ENCODE data around the gene RPS6KA6. TPM values are rescaled to one million over a fixed set of nuclear protein-coding genes. Genes with fewer than 3 reads are reported as not detected.

The RPS6KA6 gene
- total and polyA plus RNA-seq, 10 of the 15 experiments (the other 5 are each of a cell fraction or from before 2014, with no cell fraction given) = 0.29 to 2.8 (median 1.4) TPM; not detected in 1

- ChIA-PET SMC1A (ENCODE audit: uncharacterized antibody, unreplicated experiment) (no interaction called here), POLR2A (no interaction called here), CTCF (no interaction called here), RAD21 (ENCODE audit: unreplicated experiment) (no interaction called here)
- Histone ChIP-seq H3K4me2 (ENCODE audit: control insufficient read depth, insufficient read depth) (no peak overlapping the region), H2AFZ (ENCODE audit: control insufficient read depth, low read depth, low read length) (no peak overlapping the region), H3K27ac (ENCODE audit: control insufficient read depth, insufficient read depth) (no peak overlapping the region), H3K79me2 (ENCODE audit: control insufficient read depth, insufficient read depth, low read length) (no peaks in the 10 kb centered on the region), H3K27me3 (replicated peaks in 1 of 2; ENCODE audit: control insufficient read depth in 2 of 2, insufficient read depth in 2 of 2, low read length in 1 of 2) (no peaks in the 10 kb centered on the region), H4K20me1 (ENCODE audit: control insufficient read depth, insufficient read depth) (no peaks in the 10 kb centered on the region), H3K9me3 (replicated peaks; ENCODE audit: control insufficient read depth, insufficient read depth, low read length) (no peaks in the 10 kb centered on the region), H3K4me1 (ENCODE audit: control insufficient read depth, insufficient read depth, low read length) (no peaks in the 10 kb centered on the region), H3K9ac (ENCODE audit: control insufficient read depth, insufficient read depth, low read length) (no peak overlapping the region), H3K36me3 (ENCODE audit: control insufficient read depth in 2 of 2, insufficient read depth in 2 of 2, low read length in 1 of 2) (no peaks in the 10 kb centered on the region), H3K4me3 (no peak overlapping the region)
- whole genome bisulfite sequencing (ENCODE audit: insufficient coverage, insufficient replicate concordance, low lambda C conversion rate, missing lambda C conversion rate) = 0% methylated on average over 2 of the region's 2 CpGs
- in situ Hi-C loops (cut with MboI) = no loop called here
- DNase-seq (ENCODE audit: low read depth, low spot score) (no peak), ATAC-seq (no peak), FAIRE-seq (no peak)
- BruUV-seq (replicated peaks) = no TSS peak
- intact Hi-C loops (cut with micrococcal nuclease; ENCODE audit: unreplicated experiment) = no loop called here
- TF ChIP-seq TARDBP (IDR thresholded peaks at IDR 0.05; ENCODE audit: borderline replicate concordance) (no peak), SUZ12 (IDR thresholded peaks at IDR 0.05; ENCODE audit: unreplicated experiment) (no peak), IKZF1 (conservative IDR thresholded peaks at IDR 0.05) (no peak), CREB1 (IDR thresholded peaks at IDR 0.05; ENCODE audit: low read depth) (no peak), RAD21 (IDR thresholded peaks at IDR 0.05; ENCODE audit: insufficient read depth, low read depth, low read length) (no peak), CEBPZ (IDR thresholded peaks at IDR 0.05; ENCODE audit: low read depth, low read length) (no peak), NFIC (IDR thresholded peaks at IDR 0.05; ENCODE audit: low read depth, low read length) (no peak), GATAD2B (conservative IDR thresholded peaks at IDR 0.05; ENCODE audit: low read depth) (no peak), PAX5 (IDR thresholded peaks at IDR 0.05; ENCODE audit: borderline replicate concordance, low read depth, low read length) (no peak), CBX5 (IDR thresholded peaks at IDR 0.05; ENCODE audit: low read depth) (no peak), RUNX3 (IDR thresholded peaks at IDR 0.05; ENCODE audit: low read length) (no peak), NKRF (conservative IDR thresholded peaks at IDR 0.05) (no peak), SMARCA5 (IDR thresholded peaks at IDR 0.05) (no peak), ZBED1 (IDR thresholded peaks at IDR 0.05; ENCODE audit: borderline replicate concordance) (no peak), ZBTB11 (CRISPR knock-in tag; IDR thresholded peaks at IDR 0.05) (no peak), FOXM1 (IDR thresholded peaks at IDR 0.05; ENCODE audit: low read depth, low read length) (no peak)
- TF ChIP-seq, protein P1, sequence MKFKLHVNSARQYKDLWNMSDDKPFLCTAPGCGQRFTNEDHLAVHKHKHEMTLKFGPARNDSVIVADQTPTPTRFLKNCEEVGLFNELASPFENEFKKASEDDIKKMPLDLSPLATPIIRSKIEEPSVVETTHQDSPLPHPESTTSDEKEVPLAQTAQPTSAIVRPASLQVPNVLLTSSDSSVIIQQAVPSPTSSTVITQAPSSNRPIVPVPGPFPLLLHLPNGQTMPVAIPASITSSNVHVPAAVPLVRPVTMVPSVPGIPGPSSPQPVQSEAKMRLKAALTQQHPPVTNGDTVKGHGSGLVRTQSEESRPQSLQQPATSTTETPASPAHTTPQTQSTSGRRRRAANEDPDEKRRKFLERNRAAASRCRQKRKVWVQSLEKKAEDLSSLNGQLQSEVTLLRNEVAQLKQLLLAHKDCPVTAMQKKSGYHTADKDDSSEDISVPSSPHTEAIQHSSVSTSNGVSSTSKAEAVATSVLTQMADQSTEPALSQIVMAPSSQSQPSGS (IDR thresholded peaks at IDR 0.05; ENCODE audit: low read length) = no peak
Measured at GRCh38 chrX:84170931-84171330, 17.1 kb downstream of the RPS6KA6 start.

Measured in GM12878 (cell line).